K562 (cell line): ENCODE measurements around the gene CTTNBP2. TPM values are rescaled to one million over a fixed set of nuclear protein-coding genes. Genes with fewer than 3 reads are reported as not detected.

Source experiments
- ATAC-seq: fragments of 200-7000 bp; cut with Tn5 transposase; 3 replicates; pipeline ENCODE4 v1.9.1; 2020; ENCODE audit warnings: moderate library complexity
- BruUV-seq: library from RNA; stranded (reverse); fragments of 400-500 nt; replicated peaks from 2 replicates; lab custom pipeline; 2021; lab: Mats Ljungman, UMichigan
- CTCF ChIA-PET: fragments of 300-600 bp; formaldehyde crosslinking; extraction: SDS; loops from one replicate; lab custom pipeline; 2021; ENCODE audit warnings: low intra/inter-chr PET ratio; lab: Yijun Ruan, JAX
- POLR2A ChIA-PET: fragments of 300-600, 350-650 bp; sonication (Branson Sonifier 250); formaldehyde crosslinking; extraction: SDS; loops from one replicate; lab custom pipeline; 2021; ENCODE audit warnings: antibody characterized with exemption, inconsistent platforms; lab: Yijun Ruan, JAX
- DNase-seq, 4 experiments: peaks; one replicate each; pipeline versions ENCODE4 v3.0.0 to v3.0.0-alpha.2; 2011 to 2018; ENCODE audit warnings: low spot score in 3 of 4, mixed read lengths in 3 of 4; ENCODE audit errors: extremely low read depth in 1 of 4
- FAIRE-seq: peaks from 2 replicates; lab custom pipeline; 2011; peaks lifted over from hg19 to GRCh38; lab: Jason Lieb, UNC
- H2AFZ ChIP-seq: 2 replicates; pipeline ENCODE4 v1.6.0; 2011; ENCODE audit warnings: low read depth, low read length, control low read depth, inconsistent platforms
- H3K27ac ChIP-seq: fragments of 200-600 bp; 3 replicates; pipeline ENCODE4 v1.8.0; 2011; ENCODE audit warnings: low read depth, mild to moderate bottlenecking, control low read depth, inconsistent platforms, low read length, moderate library complexity, mixed read lengths; ENCODE audit errors: extremely low read depth
- H3K27me3 ChIP-seq, 2 experiments: fragments of 300-600 bp in 1 of 2; 2 replicates in 1 of 2; 3 replicates in 1 of 2; pipeline versions ENCODE4 v1.6.0 to v1.8.0; 2011; ENCODE audit warnings: inconsistent platforms in 2 of 2, low read length in 2 of 2, mild to moderate bottlenecking in 1 of 2, mixed read lengths in 1 of 2, moderate library complexity in 1 of 2; ENCODE audit not compliant: control insufficient read depth in 2 of 2, insufficient read depth in 2 of 2
- H3K36me3 ChIP-seq: fragments of 300-600 bp; 3 replicates; pipeline ENCODE4 v1.8.0; 2011; ENCODE audit warnings: mild to moderate bottlenecking, low read length, inconsistent platforms; ENCODE audit not compliant: control insufficient read depth, insufficient read depth
- H3K4me1 ChIP-seq, 2 experiments: fragments of 200-600 bp in 1 of 2; replicated peaks in 1 of 2; 2 replicates in 1 of 2; 3 replicates in 1 of 2; pipeline versions ENCODE4 v1.5.1 to v1.8.0; 2011; ENCODE audit warnings: inconsistent platforms in 2 of 2, low read length in 2 of 2, mild to moderate bottlenecking in 1 of 2, mixed read lengths in 1 of 2, moderate library complexity in 1 of 2; ENCODE audit not compliant: control insufficient read depth in 2 of 2, insufficient read depth in 2 of 2
- H3K4me2 ChIP-seq: 2 replicates; pipeline ENCODE4 v1.6.1; 2011; ENCODE audit warnings: low read length, control low read depth, inconsistent platforms, mixed read lengths; ENCODE audit not compliant: insufficient read depth
- H3K4me3 ChIP-seq: fragments of 200-600 bp; sonication (generic), shearing (Covaris generic); 2 replicates; pipeline ENCODE4 v1.5.1; 2016; ENCODE audit warnings: control low read depth, inconsistent platforms
- H3K79me2 ChIP-seq: fragments of 200-600 bp; 3 replicates; pipeline ENCODE4 v1.8.0; 2011; ENCODE audit warnings: low read length, inconsistent platforms; ENCODE audit not compliant: control insufficient read depth, insufficient read depth
- H3K9ac ChIP-seq, 2 experiments: 2 replicates each; pipeline versions ENCODE4 v1.6.0 to v1.6.1; 2011; ENCODE audit warnings: low read depth in 2 of 2, low read length in 2 of 2, control low read depth in 1 of 2, inconsistent platforms in 1 of 2, mild to moderate bottlenecking in 1 of 2, mixed read lengths in 1 of 2; ENCODE audit not compliant: insufficient read depth in 1 of 2
- H3K9me1 ChIP-seq: one replicate; pipeline ENCODE4 v1.6.0; 2011; ENCODE audit warnings: inconsistent platforms, mild to moderate bottlenecking, low read length, moderate library complexity; ENCODE audit not compliant: control insufficient read depth, insufficient read depth
- H3K9me3 ChIP-seq: replicated peaks from 2 replicates; pipeline ENCODE4 v1.5.1; 2011; ENCODE audit warnings: low read depth, low read length, inconsistent platforms; ENCODE audit not compliant: control insufficient read depth, insufficient read depth
- H4K20me1 ChIP-seq: replicated peaks from 2 replicates; pipeline ENCODE4 v1.6.1; 2011; ENCODE audit warnings: low read length, inconsistent platforms, mixed read lengths; ENCODE audit not compliant: control insufficient read depth, insufficient read depth
- BRF1 ChIP-seq: IDR thresholded peaks from 3 replicates; pipeline ENCODE4 v1.6.1; 2011; ENCODE audit warnings: borderline replicate concordance, mild to moderate bottlenecking; ENCODE audit not compliant: insufficient read length; ENCODE audit errors: extremely low read depth
- EZH2 ChIP-seq: IDR thresholded peaks from 2 replicates; pipeline ENCODE4 v1.6.1; 2012; ENCODE audit warnings: low read depth, mild to moderate bottlenecking, inconsistent platforms, low read length, borderline replicate concordance
- FIP1L1 ChIP-seq: fragments of 200-400 bp; formaldehyde crosslinking; IDR thresholded peaks from 2 replicates; pipeline ENCODE4 v1.6.1; 2018; ENCODE audit warnings: mild to moderate bottlenecking, low read depth, low read length; ENCODE audit not compliant: poor library complexity, severe bottlenecking
- NCOR1 ChIP-seq: fragments of 450-650 bp; IDR thresholded peaks from 2 replicates; pipeline ENCODE4 v1.6.1; 2016; ENCODE audit warnings: mild to moderate bottlenecking, moderate library complexity
- PPARD ChIP-seq: fragments of 250-450 bp; sonication (Bioruptor Pico); IDR thresholded peaks from 2 replicates; pipeline ENCODE4 v1.8.0; 2022; ENCODE audit warnings: inconsistent platforms, mild to moderate bottlenecking, moderate library complexity
- TAF1 ChIP-seq: IDR thresholded peaks from 2 replicates; pipeline ENCODE4 v1.6.1; 2011; ENCODE audit warnings: mild to moderate bottlenecking, low read length, moderate library complexity; ENCODE audit not compliant: insufficient read depth, control insufficient read depth, severe bottlenecking; ENCODE audit errors: extremely low read depth
- ZNF184 ChIP-seq: sonication (generic); formaldehyde crosslinking; IDR thresholded peaks from 2 replicates; pipeline ENCODE4 v1.5.0; 2020; ENCODE audit warnings: missing genetic modification reagents
- ZNF23 ChIP-seq: fragments of 250-450 bp; sonication (Bioruptor Pico); IDR thresholded peaks from 2 replicates; pipeline ENCODE4 v1.4.0; 2020; ENCODE audit warnings: mild to moderate bottlenecking
- ZNF316 ChIP-seq: fragments of 450-650 bp; IDR thresholded peaks from 2 replicates; pipeline ENCODE4 v1.6.1; 2016
- ZNF395 ChIP-seq: fragments of 200-800 bp; sonication (Bioruptor generic); IDR thresholded peaks from 2 replicates; pipeline ENCODE4 v1.6.1; 2017; ENCODE audit warnings: missing genetic modification characterization, missing compliant biosample characterization
- whole genome bisulfite sequencing: fragments of 100-300 bp; shearing (Covaris generic); methylation state at CpG from one replicate; pipeline ENCODE4 v1.1.6; 2016; ENCODE audit warnings: low coverage, mixed read lengths; ENCODE audit not compliant: insufficient coverage; ENCODE audit errors: missing lambda C conversion rate; 5-methylcytosine and 5-hydroxymethylcytosine counted together
- in situ Hi-C: fragments of 300-500 bp; cut with MboI; formaldehyde crosslinking; loops from 4 replicates; pipeline ENCODE4 v1.15.0; 2018; ENCODE audit warnings: inconsistent platforms, mixed read lengths
- intact Hi-C: fragments of 100-400 bp; cut with micrococcal nuclease; formaldehyde crosslinking; loops from 2 replicates; pipeline ENCODE4 v1.14.2; 2022
- polyA plus RNA-seq, 8 experiments: library from polyadenylated mRNA; depleted of rRNA in 4 of 8; stranded (reverse) in 5 of 8; unstranded in 3 of 8; fragments of >200 nt; fragmentation: Nextera tagmentation in 2 of 8; fragmentation: Illumina TruSeq in 1 of 8; extraction: Ambion mirVana in 2 of 8; extraction: Trizol in 1 of 8; gene quantifications; 2 replicates each; pipeline versions ENCODE4 v1.2.1 to v1.2.3, GENCODE V29; 2011 to 2014; ENCODE audit warnings: inconsistent platforms in 1 of 8, missing spikeins in 1 of 8
- total RNA-seq, 7 experiments: library from RNA; depleted of rRNA in 6 of 7; stranded (reverse); fragments of >200 nt in 6 of 7; fragmentation: Illumina TruSeq in 2 of 7; extraction: Trizol in 2 of 7; gene quantifications; 2 replicates each; pipeline versions ENCODE4 v1.2.1 to v1.2.3, GENCODE V29; 2011 to 2021; ENCODE audit warnings: low replicate concordance in 1 of 7
- TF ChIP-seq, protein P1 (sequence below): sonication (generic); formaldehyde crosslinking; IDR thresholded peaks from 2 replicates; pipeline ENCODE4 v1.8.0; 2022; ENCODE audit warnings: mild to moderate bottlenecking, missing genetic modification reagents
- TF ChIP-seq, protein P2 (sequence below): IDR thresholded peaks from 2 replicates; pipeline ENCODE4 v1.6.1; 2012; ENCODE audit warnings: low read depth, low read length, improper control_type of control experiment, borderline replicate concordance

The CTTNBP2 gene
- total and polyA plus RNA-seq, 9 of the 15 experiments (the other 6 are each of a cell fraction or from before 2014, with no cell fraction given): 0.05 TPM; not detected in 8

DNA sequence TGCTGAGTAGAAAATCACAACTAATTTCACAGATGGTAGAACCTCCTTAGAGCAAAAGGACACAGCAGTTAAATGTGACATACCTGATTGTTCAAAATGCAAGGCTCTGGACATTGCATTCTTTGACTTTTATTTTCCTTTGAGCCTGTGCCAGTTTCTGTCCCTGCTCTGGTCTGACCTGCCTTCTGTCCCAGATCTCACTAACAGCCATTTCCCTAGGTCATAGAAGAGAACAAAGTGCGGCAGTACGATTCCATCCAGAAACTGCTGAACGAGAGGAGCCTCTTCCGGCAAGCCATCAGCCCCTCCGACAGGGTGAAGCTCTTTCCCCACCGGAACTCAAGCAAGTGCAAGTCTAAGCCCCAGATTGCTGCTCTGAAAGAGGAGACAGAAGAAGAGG lies 206.6 kb downstream of the CTTNBP2 start (continued):
- TF ChIP-seq, protein P1, sequence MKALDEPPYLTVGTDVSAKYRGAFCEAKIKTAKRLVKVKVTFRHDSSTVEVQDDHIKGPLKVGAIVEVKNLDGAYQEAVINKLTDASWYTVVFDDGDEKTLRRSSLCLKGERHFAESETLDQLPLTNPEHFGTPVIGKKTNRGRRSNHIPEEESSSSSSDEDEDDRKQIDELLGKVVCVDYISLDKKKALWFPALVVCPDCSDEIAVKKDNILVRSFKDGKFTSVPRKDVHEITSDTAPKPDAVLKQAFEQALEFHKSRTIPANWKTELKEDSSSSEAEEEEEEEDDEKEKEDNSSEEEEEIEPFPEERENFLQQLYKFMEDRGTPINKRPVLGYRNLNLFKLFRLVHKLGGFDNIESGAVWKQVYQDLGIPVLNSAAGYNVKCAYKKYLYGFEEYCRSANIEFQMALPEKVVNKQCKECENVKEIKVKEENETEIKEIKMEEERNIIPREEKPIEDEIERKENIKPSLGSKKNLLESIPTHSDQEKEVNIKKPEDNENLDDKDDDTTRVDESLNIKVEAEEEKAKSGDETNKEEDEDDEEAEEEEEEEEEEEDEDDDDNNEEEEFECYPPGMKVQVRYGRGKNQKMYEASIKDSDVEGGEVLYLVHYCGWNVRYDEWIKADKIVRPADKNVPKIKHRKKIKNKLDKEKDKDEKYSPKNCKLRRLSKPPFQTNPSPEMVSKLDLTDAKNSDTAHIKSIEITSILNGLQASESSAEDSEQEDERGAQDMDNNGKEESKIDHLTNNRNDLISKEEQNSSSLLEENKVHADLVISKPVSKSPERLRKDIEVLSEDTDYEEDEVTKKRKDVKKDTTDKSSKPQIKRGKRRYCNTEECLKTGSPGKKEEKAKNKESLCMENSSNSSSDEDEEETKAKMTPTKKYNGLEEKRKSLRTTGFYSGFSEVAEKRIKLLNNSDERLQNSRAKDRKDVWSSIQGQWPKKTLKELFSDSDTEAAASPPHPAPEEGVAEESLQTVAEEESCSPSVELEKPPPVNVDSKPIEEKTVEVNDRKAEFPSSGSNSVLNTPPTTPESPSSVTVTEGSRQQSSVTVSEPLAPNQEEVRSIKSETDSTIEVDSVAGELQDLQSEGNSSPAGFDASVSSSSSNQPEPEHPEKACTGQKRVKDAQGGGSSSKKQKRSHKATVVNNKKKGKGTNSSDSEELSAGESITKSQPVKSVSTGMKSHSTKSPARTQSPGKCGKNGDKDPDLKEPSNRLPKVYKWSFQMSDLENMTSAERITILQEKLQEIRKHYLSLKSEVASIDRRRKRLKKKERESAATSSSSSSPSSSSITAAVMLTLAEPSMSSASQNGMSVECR (CRISPR knock-in tag): no peak
- TF ChIP-seq, protein P2, sequence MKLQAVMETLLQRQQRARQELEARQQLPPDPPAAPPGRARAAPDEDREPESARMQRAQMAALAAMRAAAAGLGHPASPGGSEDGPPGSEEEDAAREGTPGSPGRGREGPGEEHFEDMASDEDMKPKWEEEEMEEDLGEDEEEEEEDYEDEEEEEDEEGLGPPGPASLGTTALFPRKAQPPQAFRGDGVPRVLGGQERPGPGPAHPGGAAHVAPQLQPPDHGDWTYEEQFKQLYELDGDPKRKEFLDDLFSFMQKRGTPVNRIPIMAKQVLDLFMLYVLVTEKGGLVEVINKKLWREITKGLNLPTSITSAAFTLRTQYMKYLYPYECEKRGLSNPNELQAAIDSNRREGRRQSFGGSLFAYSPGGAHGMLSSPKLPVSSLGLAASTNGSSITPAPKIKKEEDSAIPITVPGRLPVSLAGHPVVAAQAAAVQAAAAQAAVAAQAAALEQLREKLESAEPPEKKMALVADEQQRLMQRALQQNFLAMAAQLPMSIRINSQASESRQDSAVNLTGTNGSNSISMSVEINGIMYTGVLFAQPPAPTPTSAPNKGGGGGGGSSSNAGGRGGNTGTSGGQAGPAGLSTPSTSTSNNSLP: no peak
- TF ChIP-seq BRF1 (no peak), NCOR1 (no peak)

DNA sequence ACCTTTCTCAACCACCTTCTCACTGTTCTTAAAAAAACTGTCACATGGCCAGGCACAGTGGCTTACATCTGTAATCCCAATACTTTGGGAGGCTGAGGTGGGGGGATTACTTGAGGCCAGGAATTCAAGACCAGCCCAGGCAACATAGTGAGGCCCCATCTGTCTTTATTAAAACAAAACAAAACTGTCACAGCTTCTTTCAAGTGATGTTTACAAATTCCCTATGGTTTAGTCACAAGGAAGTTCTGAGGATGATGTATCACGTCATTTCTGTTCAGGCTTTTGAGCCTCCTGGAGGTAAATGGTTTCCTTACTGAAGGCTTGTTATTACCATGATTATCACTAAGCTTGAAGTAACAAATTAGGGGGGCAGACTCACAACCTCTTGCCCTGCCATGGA lies 207.2 kb downstream of the CTTNBP2 start:
- Histone ChIP-seq H3K27me3 (no peaks in the 10 kb centered on the region), H3K4me2 (no peak overlapping the region), H3K9me3 (no peaks in the 10 kb centered on the region), H3K36me3 (no peaks in the 10 kb centered on the region), H2AFZ (no peak overlapping the region), H3K4me3 (no peak overlapping the region), H4K20me1 (no peaks in the 10 kb centered on the region), H3K27ac (no peak overlapping the region), H3K79me2 (no peaks in the 10 kb centered on the region), H3K9ac (no peak overlapping the region), H3K4me1 (no peaks in the 10 kb centered on the region), H3K9me1 (no peaks in the 10 kb centered on the region)
- ChIA-PET CTCF (no interaction called here), POLR2A (no interaction called here)
- BruUV-seq: no TSS peak
- no peak for ATAC-seq
- no peak for DNase-seq
- WGBS: 0% methylated on average over 1 of the region's 1 CpG
- intact Hi-C loops (no loop called here), in situ Hi-C loops (no loop called here)
- FAIRE-seq: no peak
- TF ChIP-seq ZNF23 (CRISPR knock-in tag): no peak
- no peak for TF ChIP-seq PPARD (CRISPR knock-in tag)
- TF ChIP-seq ZNF395 (CRISPR knock-in tag): no peak
- no peak for TF ChIP-seq EZH2
- TF ChIP-seq ZNF184 (CRISPR knock-in tag): no peak
- TF ChIP-seq ZNF316: no peak
- TF ChIP-seq TAF1: no peak
- TF ChIP-seq FIP1L1: no peak
